ENCODE results near the gene DEF6.
"Not testable (repeated sequence)": the region's sequence is repeated elsewhere in the genome, so short reads cannot be mapped to it uniquely, and the experiment has no call there.

Gene DEF6

DNA sequence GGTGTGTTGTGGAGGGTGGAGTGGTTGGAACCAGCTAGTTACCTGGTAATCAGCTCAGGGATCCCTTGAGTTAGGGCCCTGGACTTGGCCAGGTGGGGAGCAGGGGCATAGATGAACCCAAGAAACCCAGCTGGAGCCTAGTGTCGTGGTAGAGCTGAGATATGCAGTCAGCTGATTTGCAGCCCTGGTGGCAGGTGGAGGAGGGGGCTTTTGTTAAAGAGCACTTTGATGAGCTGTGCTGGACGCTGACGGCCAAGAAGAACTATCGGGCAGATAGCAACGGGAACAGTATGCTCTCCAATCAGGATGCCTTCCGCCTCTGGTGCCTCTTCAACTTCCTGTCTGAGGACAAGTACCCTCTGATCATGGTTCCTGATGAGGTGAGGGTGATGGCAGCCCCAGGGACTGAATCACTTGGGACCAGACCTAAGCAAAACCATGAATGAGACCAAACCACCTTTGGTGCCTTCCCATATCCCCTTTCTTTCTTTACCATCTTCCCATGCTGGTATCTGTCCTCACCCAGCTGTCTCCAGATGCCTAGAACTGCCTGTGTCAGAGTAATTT is 12.7 kb downstream of the DEF6 start:
- DNase-seq (ENCODE audit: low read depth, low spot score): no peak

DNA sequence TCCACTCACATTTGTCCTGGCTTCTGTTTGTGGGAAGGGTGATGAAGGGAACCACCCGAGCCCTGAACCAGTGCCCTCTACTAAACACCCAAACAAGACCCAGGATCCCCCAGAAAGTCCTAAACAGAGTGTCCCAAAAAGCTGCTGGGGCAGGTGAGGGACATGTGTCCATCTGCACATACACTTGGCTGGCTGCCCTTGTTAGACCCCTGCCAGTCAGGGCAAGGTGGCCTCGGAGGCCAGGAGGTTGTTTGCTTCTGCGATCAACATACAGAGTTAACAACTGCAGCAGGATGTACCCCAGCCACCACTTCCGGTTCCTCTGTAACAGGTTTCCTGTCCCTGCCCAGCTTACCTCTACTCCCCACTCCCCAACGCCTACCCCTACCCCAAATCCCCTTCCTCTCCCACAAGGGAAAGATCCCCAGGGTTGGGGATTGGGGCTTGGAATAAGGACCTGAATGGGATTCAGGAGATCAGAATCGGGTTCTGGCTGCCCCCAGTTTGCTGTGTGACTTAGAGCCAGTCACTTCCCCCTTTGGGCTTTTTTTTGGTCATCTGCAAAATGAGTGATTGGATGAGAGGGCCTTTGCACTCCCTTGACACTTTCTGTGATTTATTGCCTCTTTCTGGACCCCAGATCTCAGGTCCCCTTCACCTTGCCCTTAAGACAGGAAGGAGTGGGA is 13.9 kb downstream of the DEF6 start:
- no peak for DNase-seq (ENCODE audit: low read depth, low spot score)

DNA sequence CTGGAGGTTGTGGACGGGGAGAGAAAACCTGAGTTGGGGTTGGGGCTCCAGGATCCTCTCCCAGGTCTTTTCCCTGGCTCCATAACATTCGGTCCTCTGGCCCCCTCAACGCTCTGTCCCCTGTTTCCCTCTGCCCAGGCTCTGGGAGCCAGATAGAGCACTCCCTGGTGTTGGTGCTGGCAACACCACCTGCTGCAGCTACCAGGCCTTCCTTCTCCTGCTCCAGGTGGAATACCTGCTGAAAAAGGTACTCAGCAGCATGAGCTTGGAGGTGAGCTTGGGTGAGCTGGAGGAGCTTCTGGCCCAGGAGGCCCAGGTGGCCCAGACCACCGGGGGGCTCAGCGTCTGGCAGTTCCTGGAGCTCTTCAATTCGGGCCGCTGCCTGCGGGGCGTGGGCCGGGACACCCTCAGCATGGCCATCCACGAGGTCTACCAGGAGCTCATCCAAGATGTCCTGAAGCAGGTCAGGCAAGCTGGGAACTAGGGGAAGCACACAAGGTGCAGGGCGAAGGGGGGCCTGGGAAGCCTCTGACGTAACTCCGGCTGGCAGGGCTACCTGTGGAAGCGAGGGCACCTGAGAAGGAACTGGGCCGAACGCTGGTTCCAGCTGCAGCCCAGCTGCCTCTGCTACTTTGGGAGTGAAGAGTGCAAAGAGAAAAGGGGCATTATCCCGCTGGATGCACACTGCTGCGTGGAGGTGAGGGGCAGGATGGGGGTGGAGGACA is 14.6 kb downstream of the DEF6 start:
- DNase-seq (ENCODE audit: low read depth, low spot score): no peak

DNA sequence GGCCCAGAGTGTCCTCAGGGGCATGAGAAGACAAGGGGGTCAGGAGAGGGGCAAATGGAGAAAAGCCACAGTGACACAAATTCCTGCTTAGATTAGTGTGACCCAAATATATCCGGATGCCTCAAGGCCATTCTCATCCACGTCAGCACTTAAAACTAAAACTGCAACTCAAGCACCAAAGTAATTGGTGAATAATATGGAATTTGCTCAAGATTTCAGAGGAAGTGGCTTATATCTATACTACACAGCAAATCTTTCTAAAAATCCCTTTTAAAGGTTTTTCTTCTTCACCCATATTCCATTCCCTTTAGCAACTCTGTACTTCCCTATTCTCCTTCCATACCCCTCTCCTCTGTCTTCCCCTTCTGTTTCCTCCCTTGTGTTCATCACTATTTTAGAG is 15.2 kb downstream of the DEF6 start:
- DNase-seq (ENCODE audit: low read depth, low spot score): no peak

DNA sequence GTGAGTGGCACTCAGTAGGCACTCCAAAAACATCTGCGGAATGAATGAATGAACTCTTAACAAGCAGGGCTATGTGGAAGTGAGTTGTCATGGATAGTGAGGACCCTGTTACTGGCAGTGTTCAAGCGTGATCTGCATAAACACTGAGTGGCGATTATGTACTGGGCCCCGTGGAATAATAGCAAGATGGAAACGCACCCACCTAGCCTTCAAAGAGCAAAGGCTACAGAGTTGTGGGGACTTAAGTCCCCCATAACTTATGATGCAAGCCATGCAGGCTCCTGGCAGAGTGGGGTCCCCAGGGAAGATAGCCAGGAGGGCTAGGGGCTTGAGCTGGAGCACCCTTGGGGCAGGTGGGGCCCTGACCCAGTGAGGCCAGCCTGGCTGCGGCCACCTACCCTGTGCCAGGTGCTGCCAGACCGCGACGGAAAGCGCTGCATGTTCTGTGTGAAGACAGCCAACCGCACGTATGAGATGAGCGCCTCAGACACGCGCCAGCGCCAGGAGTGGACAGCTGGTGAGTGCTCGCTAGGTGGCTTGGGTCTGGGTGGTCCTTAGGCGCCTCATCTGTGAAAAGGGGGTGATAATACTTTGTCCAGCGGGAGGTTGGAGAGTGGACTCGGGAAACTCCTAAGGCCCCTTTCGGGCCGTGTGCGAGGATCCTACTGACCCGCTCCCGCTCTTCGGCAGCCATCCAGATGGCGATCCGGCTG is 20.0 kb downstream of the DEF6 start:
- DNase-seq (ENCODE audit: low read depth, low spot score): no peak

DNA sequence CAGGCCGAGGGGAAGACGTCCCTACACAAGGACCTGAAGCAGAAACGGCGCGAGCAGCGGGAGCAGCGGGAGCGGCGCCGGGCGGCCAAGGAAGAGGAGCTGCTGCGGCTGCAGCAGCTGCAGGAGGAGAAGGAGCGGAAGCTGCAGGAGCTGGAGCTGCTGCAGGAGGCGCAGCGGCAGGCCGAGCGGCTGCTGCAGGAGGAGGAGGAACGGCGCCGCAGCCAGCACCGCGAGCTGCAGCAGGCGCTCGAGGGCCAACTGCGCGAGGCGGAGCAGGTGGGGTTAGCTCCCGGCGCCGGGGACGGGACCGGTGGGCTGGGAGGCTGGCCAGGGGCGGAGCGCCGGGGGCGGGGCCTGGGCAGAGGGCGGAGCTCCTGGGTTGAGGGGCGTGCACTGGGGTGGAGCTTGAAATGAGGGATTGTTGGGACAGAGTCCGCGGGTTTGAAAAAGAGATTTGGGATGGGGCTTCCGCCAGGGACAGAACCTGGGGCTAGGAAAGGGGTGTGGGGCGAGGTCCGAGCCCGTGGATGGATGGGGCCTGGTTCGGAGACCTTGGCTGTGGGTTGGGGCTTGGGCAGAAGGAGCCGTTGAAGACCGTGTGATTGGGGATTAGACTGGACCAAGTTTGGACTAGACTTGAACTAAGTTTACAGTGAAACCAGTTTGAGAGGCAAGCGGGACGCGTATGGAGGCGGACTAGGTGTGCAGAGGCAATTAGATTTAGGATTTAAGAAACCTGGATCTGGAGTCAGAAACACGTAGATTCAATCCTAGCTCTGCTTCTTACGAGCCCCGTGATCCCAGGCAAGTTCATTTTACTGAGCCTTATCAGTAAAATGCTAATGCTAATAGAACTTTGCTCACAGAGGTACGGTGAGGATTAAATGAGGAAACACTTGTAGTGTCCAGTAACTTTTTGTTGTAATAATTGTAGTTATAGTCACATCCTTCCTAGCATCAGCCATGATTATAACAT is 20.9 kb downstream of the DEF6 start:
- peak; percentile 91 for DNase-seq (ENCODE audit: low read depth, low spot score)

DNA sequence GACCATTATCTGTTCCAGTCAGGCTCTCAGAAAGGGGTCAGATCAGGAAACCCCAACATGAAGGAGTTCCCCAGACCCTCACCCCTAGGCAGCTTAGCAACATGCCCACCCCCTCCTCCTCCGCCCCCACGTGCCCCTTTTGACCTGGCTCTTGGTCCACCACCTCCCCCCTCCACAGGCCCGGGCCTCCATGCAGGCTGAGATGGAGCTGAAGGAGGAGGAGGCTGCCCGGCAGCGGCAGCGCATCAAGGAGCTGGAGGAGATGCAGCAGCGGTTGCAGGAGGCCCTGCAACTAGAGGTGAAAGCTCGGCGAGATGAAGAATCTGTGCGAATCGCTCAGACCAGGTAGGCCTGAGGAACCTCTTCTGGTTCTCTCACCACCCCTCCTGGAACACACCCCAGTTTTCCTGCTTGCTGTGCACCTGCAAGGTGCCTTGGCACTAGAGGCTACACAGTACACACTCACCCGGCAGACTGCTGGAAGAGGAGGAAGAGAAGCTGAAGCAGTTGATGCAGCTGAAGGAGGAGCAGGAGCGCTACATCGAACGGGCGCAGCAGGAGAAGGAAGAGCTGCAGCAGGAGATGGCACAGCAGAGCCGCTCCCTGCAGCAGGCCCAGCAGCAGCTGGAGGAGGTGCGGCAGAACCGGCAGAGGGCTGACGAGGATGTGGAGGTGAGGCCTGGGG is 21.9 kb downstream of the DEF6 start:
- no peak for DNase-seq (ENCODE audit: low read depth, low spot score)

DNA sequence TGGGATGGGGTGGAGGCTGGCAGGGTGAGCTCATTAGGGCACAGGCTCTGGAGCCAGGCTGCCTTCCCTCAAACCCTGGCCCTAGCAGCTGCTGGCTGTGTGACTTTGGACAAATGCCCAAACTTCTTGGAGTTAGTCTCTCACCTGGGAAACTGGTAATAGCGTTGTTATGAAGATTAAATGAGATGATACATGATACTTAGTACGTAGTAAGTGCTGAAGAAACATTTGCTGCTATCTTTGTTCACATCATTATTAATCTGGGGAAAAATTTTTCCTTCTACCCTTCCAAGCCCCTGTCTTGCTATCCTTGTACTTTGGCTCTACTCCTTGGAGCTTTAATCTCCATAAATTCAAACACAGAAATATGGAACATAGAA is 22.4 kb downstream of the DEF6 start:
- no peak for DNase-seq (ENCODE audit: low read depth, low spot score)

DNA sequence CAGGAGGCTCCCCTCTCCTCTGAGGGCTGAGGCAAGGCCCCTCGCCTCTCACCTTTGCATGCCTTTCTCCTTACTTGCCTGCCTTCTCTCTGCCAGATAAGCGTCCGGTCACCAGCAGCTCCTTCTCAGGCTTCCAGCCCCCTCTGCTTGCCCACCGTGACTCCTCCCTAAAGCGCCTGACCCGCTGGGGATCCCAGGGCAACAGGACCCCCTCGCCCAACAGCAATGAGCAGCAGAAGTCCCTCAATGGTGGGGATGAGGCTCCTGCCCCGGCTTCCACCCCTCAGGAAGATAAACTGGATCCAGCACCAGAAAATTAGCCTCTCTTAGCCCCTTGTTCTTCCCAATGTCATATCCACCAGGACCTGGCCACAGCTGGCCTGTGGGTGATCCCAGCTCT is 23.5 kb downstream of the DEF6 start:
- no peak for DNase-seq (ENCODE audit: low read depth, low spot score)

DNA sequence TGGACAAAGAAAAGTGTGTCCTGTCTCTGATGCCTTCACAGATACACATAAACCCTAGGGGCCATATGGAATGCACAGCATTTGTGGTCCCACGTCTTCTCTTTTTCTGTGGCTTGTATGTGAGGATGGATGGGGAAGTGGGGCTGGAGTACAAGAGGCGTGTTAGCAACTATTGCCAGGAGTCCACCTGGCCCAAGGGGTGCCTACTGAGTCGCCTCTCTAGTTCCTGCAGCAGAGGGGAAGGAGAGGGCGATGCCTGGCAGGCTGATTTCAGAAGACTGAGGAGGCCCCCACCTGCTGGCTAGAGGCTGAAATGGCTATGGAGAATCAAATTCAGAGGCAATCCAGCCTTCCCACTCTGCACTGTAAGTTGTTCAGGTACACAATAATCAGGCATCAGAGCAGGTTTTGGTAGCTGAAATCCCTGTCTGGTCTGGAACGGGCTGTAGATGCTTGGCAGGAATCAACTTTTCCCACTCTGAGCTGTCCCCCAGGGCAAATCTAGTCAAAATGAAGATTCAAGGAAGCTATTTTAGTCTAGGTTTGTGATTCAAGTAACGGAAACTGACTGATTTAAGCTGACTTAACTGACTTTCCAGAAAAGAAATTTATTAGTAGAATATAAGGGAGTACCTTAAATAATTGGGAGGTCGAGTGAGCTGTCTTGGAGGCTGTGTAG is 29.9 kb downstream of the DEF6 start:
- DNase-seq (ENCODE audit: low read depth, low spot score): peak; percentile 68

DNA sequence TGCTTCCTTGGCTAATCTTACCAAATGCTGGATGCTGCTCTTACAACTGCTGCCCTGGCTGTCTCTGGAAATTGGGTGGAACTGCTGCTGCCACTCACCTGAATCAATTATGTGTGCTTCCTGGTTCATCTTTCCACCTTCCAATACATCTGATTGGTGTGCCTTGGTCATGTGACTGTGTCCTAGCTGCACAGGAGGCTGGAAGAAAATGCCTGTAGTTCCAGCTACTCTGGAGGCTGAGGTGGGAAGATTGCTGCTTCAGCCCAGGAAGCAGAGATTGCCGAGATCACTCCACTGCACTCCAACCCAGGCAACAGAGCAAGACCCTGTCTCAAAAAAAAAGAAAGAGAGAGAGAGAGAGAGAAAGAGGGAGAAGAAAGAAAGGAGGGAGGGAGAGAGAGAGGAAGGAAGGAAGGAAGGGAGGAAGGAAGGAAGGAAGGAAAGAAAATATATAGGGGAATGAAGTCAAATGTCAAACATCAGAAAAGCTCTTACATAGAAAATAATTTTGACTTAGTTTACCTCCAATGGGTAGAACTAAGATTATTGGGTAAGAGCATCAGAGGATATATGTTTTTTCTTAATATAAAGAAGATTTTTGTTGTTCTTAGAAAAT is 30.6 kb downstream of the DEF6 start:
- DNase-seq (ENCODE audit: low read depth, low spot score): no peak

DNA sequence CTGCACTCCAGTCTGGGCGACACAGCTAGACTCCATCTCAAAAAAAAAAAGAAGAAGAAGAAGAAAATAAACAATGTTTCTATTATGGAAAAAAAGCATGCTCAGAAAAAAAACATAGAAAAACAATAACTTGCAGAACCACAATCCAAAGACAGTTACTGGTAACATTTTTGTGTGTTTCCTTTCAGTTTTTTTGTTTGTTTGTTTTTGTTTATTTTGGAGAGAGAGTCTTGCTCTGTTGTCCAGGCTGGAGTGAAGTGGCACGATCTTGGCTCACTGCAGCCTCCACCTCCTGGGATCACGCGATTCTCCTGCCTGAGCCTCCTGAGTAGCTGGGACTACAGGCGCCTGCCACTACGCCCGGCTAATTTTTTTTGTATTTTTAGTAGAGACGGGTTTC is 31.3 kb downstream of the DEF6 start:
- not testable (repeated sequence) for DNase-seq (ENCODE audit: low read depth, low spot score)

DNA sequence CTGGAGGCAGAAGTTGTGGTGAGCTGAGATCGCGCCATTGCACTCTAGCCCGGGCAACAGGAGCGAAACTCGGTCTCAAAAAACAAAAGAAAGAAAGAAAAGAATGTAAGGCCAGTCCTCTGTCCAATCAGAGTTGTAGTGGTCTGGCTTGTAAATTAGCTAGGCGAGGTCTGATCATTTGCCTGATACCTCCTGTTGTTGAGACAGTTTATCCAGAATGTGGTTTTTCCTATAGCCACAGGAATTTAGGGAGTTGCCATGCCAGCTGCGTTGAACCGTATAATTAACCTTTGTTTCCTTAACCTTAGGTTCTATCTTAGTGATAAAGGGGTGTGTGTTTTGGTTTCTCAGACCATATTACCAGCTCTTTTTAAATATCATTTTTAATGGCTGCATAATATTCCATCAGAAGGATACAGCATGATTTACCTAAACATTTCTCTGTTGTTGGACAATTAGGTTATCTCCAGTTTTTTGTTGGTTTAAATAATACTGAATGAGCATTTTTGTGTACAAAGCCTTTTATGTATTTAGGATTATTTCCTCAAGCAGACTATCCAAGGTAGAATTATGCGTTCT is 33.0 kb downstream of the DEF6 start:
- no peak for DNase-seq (ENCODE audit: low read depth, low spot score)

DNA sequence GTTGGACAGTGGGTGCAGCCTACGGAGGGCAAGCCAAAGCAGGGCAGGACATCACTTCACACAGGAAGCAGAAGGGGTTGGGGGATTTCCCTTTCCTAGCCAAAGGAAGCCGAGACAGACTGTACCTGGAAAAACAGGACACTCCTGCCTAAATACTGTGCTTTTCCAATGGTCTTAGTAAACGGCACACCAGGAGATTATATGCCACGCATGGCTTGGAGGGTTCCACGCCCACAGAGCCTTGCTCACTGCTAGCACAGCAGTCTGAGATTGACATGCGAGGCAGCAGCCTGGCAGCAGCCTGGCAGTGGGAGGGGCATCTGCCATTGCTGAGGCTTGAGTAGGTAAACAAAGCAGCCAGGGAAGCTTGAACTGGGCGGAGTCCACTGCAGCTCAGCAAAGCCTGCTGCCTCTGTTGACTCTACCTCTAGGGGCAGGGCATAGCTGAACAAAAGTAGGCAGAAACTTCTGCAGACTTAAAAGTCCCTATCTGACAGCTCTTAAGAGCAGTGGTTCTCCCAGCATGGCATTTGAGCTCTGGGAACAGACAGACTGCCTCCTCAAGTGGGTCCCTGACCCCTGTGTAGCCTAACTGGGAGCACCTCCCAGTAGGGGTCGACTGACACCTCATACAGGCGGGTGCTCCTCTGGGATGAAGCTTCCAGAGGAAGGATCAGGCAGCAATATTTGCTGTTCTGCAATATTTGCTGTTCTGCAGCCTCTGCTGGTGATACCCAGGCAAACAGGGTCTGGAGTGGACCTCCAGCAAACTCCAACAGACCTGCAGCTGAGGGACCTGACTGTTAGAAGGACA is 34.7 kb downstream of the DEF6 start:
- peak; percentile 29 for DNase-seq (ENCODE audit: low read depth, low spot score)

DNA sequence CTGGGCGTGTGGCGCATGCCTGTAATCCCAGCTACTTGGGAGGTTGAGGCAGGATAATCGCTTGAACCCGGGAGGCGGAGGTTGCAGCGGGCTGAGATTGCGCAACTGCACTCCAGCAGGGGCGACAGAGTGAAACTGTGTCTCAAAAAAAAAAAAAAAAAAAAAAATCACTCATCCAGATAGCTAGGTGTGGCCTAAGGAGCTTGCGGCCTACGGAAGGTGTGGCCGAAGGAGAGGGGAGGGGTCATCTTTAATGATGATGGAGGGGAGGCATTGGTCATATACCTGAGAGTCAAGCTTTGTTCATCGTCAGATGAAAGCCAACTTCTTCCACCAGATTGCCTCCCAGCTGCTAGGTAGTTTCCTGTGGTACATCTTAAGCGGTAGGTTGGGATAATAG is 43.9 kb downstream of the DEF6 start:
- DNase-seq (ENCODE audit: low read depth, low spot score): no peak

DNA sequence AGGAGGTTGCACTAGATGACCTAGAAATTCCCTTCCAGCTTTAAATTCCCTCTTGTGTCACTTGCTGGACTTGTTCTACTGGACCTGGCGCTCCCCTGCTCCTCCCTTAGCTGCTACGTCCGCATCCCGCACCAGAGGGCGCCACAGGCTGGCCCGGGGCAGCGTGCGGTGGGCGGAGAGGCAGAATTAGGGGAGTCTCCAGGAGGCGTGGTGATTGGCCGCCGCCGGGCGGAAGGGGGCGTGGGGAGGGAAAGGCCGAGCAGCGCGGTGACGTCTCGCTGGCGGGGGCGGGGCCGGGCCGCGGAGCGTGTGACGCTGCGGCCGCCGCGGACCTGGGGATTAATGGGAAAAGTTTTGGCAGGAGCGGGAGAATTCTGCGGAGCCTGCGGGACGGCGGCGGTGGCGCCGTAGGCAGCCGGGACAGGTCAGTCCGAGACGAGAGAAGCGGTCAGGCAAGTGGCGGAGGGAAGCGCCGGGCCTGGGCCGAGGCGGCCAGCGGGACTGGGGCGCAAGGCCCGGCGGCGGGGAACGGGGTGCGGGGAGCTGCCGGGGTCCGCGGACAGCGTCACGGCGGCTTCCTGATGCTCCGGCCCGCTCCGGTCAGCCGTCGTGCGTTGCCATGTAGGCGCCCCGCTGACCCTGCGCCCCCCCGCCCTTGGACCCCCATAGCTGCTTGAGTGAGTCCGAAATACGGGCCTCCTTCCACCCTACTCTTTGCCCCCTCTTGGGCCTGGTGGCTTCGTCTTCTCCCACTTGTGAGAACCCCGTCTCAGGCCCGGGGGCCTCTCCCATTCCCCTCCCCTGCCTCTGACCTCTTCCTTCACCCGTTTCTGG is 44.9 kb downstream of the DEF6 start, which contains the start of gene PPARD:
TSS of gene PPARD (plus strand) at position 301 of the 834 bp plus-strand sequence. CDS start 68,530 bp downstream, outside the sequence.
- DNase-seq (ENCODE audit: low read depth, low spot score): peak; percentile 99

DNA sequence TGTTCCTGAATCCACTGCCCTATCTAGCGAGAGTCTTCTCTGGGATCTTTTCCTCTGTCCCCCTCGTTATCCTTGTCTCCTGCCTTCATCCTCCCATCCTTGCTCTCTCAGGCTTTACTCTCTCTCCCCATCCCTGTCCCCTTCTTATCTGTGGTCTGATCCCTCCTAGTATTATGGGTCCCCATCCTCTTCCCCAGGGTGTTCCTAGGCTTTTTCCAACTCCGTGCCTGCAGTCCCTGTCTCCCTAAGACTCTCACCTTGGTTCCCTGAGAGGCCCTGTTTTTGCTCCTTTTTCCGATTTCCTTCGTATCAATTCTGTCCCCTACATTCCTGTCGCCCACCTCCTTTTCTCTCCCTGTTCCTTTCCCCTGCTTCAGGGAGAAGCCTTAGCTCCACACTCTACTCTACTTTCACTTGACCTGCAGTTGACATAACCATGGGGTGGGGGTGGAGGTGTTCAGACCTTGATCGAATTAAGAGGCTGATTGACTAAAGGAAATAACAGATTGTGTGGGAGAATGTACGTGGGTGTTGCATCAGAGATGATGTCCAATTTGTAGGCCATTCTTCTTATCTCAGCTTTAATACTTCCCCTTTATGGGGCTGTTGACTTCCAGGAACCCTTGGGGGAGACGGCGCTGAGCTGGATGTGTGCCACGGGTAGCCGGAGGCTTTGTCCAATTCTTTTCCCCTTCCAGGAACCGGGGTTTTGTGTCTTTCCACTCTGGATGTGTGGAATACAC is 45.6 kb downstream of the DEF6 start:
- peak; percentile 55 for DNase-seq (ENCODE audit: low read depth, low spot score)
